ENCODE data around the gene DIS3L2. TPM values are rescaled to one million over a fixed set of nuclear protein-coding genes. Genes with fewer than 3 reads are reported as not detected.

Gene DIS3L2
- total and polyA plus RNA-seq, 2 of the 8 experiments (the other 6 are each of a cell fraction or from before 2014, with no cell fraction given) = 11.5 to 21.6 TPM

- ChIA-PET CTCF (ENCODE audit: partially characterized antibody) (interaction anchor here (0.9 kb wide), 1 partner anchor 338 kb away, joined by 3 read pairs; no protein-coding TSS in a partner anchor), POLR2A (ENCODE audit: partially characterized antibody) (no interaction called here)
- H3K18ac ChIP-seq (ENCODE audit: extremely low read depth, low read length) = no peak overlapping the region
- H3K79me1 ChIP-seq (ENCODE audit: low read depth, low read length) = no peaks in the 10 kb centered on the region
- no peak overlapping the region for H2AFZ ChIP-seq (ENCODE audit: low read length)
- no peaks in the 10 kb centered on the region for H3K27me3 ChIP-seq (replicated peaks in 1 of 4; ENCODE audit: control insufficient read depth in 3 of 4, extremely low read depth in 1 of 4, insufficient read depth in 3 of 4, low read length in 3 of 4)
- 91% methylated on average over 1 of the region's 1 CpG; no CpG with 5 or more reads in 1 of the 2 experiments for WGBS, 2 experiments (ENCODE audit: extremely low coverage in 1 of 2, insufficient coverage in 1 of 2, insufficient read length in 1 of 2, insufficient replicate concordance in 2 of 2, low coverage in 1 of 2, low lambda C conversion rate in 2 of 2, missing lambda C conversion rate in 1 of 2)
- no peak overlapping the region for H3K9ac ChIP-seq (replicated peaks in 1 of 4; ENCODE audit: extremely low read depth in 1 of 4, low read depth in 3 of 4, low read length in 3 of 4)
- no peak overlapping the region for H3K4me2 ChIP-seq (ENCODE audit: insufficient read depth in 1 of 2, low read depth in 2 of 2, low read length in 2 of 2)
- H3K36me3 ChIP-seq (ENCODE audit: control insufficient read depth in 2 of 4, insufficient read depth in 4 of 4, low read length in 3 of 4) = no peaks in the 10 kb centered on the region
- no peak overlapping the region for H3K14ac ChIP-seq (ENCODE audit: insufficient read length)
- H3K23ac ChIP-seq (ENCODE audit: insufficient read length) = no peak overlapping the region
- no peak overlapping the region for H2BK12ac ChIP-seq (ENCODE audit: low read depth, low read length)
- no peaks in the 10 kb centered on the region for H3K79me2 ChIP-seq (ENCODE audit: control insufficient read depth in 1 of 2, insufficient read depth in 2 of 2, low read length in 2 of 2)
- H3K4me3 ChIP-seq (ENCODE audit: extremely low read depth in 1 of 4, insufficient read depth in 2 of 4, low read depth in 3 of 4, low read length in 4 of 4) = no peak overlapping the region
- TF ChIP-seq HDAC6 (IDR thresholded peaks at IDR 0.05; ENCODE audit: low read depth, low read length) (no peak), NRF1 (IDR thresholded peaks at IDR 0.05; ENCODE audit: low read depth, low read length) (no peak), CHD1 (IDR thresholded peaks at IDR 0.05; ENCODE audit: low read depth, low read length) (no peak), KDM4A (IDR thresholded peaks at IDR 0.05; ENCODE audit: low read depth, low read length, severe bottlenecking) (no peak), SIRT6 (IDR thresholded peaks at IDR 0.05; ENCODE audit: low read length) (no peak), CHD2 (IDR thresholded peaks at IDR 0.05; ENCODE audit: low read length) (no peak), ATF3 (IDR thresholded peaks at IDR 0.05; ENCODE audit: insufficient read depth, low read depth, low read length) (no peak), HDAC2 (IDR thresholded peaks at IDR 0.05; ENCODE audit: borderline replicate concordance in 1 of 2, low read depth in 2 of 2, low read length in 2 of 2) (no peak), GABPA (IDR thresholded peaks at IDR 0.05; ENCODE audit: borderline replicate concordance, insufficient read depth, low read length) (no peak), YY1 (IDR thresholded peaks at IDR 0.05; ENCODE audit: low read depth, low read length) (no peak), TBP (IDR thresholded peaks at IDR 0.05; ENCODE audit: low read depth, low read length) (no peak)
- TF ChIP-seq, protein P1, sequence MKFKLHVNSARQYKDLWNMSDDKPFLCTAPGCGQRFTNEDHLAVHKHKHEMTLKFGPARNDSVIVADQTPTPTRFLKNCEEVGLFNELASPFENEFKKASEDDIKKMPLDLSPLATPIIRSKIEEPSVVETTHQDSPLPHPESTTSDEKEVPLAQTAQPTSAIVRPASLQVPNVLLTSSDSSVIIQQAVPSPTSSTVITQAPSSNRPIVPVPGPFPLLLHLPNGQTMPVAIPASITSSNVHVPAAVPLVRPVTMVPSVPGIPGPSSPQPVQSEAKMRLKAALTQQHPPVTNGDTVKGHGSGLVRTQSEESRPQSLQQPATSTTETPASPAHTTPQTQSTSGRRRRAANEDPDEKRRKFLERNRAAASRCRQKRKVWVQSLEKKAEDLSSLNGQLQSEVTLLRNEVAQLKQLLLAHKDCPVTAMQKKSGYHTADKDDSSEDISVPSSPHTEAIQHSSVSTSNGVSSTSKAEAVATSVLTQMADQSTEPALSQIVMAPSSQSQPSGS (IDR thresholded peaks at IDR 0.05; ENCODE audit: low read length) = no peak
- no peak for FAIRE-seq
- no peak overlapping the region for H2BK15ac ChIP-seq (ENCODE audit: low read length)
- no peaks in the 10 kb centered on the region for H3K4me1 ChIP-seq (replicated peaks in 1 of 4; ENCODE audit: control insufficient read depth in 3 of 4, insufficient read depth in 4 of 4, low read length in 3 of 4)
- no peak overlapping the region for H4K91ac ChIP-seq (replicated peaks; ENCODE audit: insufficient read length, low read length)
- no peak overlapping the region for H3K4ac ChIP-seq (replicated peaks; ENCODE audit: insufficient read length, low read depth, low read length)
- H3K56ac ChIP-seq (replicated peaks; ENCODE audit: insufficient read length, low read depth, low read length) = no peak overlapping the region
- H2AK5ac ChIP-seq (ENCODE audit: low read depth, low read length) = no peak overlapping the region
- H3K23me2 ChIP-seq (ENCODE audit: low read depth, low read length) = no peaks in the 10 kb centered on the region
- H4K8ac ChIP-seq (ENCODE audit: extremely low read depth, insufficient read depth, low read length) = no peak overlapping the region
- H4K20me1 ChIP-seq (replicated peaks in 1 of 2; ENCODE audit: control insufficient read depth in 1 of 2, insufficient read depth in 2 of 2, low read length in 2 of 2) = no peaks in the 10 kb centered on the region
- no peak overlapping the region for H4K5ac ChIP-seq (ENCODE audit: insufficient read length, low read depth, low read length)
- H2BK20ac ChIP-seq (ENCODE audit: low read length) = no peak overlapping the region
- H3K9me3 ChIP-seq (ENCODE audit: insufficient read depth in 2 of 2, low read depth in 1 of 2, low read length in 1 of 2) = no peaks in the 10 kb centered on the region
- H2BK120ac ChIP-seq (replicated peaks; ENCODE audit: low read depth, low read length) = no peak overlapping the region
- H3K27ac ChIP-seq (ENCODE audit: low read depth, low read length) = no peak overlapping the region
- no peak for DNase-seq (ENCODE audit: low read depth in 1 of 2, low spot score in 2 of 2)
- no peak overlapping the region for H2BK5ac ChIP-seq (ENCODE audit: low read depth, low read length)
These were observed 135.7 kb downstream of the DIS3L2 start for GRCh38 chr2:232097260-232097659.

Data from H1 (cell line).